HepG2 (cell line): Measurements from ENCODE around the gene PRKCE.

Experiments used
- ZBTB1 ChIP-seq: sonication (generic); formaldehyde crosslinking; IDR thresholded peaks from 2 replicates; pipeline ENCODE4 v1.4.0; 2020; ENCODE audit warnings: missing genetic modification reagents, borderline replicate concordance
- TF ChIP-seq, protein P1 (sequence below): sonication (generic); formaldehyde crosslinking; IDR thresholded peaks from 2 replicates; pipeline ENCODE4 v1.8.1; 2022; ENCODE audit warnings: mild to moderate bottlenecking, missing genetic modification reagents

DNA sequence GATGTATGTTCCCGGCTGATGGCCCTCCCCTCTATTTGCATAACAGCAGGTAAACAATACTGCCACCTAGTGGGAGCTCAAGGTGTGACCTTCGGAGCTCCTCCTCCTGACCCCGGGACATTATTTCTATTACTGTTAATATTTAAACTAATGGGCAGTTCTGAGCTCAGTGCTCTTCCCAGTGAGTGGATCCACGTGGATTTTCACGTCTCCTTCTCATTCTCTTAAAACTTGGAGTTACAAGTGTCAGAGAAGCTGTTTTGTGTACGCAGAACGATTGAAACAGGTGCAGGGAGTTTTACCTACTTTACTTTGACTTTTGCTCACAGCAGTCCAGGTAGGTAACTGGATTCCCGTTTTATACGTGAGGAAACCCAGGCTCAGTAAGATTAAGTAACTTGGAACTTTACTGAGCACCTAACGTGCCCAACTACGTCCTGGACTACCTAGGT, 127.3 kb downstream of the PRKCE start:
- TF ChIP-seq, protein P1, sequence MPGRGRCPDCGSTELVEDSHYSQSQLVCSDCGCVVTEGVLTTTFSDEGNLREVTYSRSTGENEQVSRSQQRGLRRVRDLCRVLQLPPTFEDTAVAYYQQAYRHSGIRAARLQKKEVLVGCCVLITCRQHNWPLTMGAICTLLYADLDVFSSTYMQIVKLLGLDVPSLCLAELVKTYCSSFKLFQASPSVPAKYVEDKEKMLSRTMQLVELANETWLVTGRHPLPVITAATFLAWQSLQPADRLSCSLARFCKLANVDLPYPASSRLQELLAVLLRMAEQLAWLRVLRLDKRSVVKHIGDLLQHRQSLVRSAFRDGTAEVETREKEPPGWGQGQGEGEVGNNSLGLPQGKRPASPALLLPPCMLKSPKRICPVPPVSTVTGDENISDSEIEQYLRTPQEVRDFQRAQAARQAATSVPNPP (CRISPR knock-in tag) = no peak
- no peak for TF ChIP-seq ZBTB1 (CRISPR knock-in tag)
